Ishikawa (cell line): ENCODE data around the gene SERTAD2.

Experiments
- CEBPB ChIP-seq: IDR thresholded peaks from 2 replicates; pipeline ENCODE4 v1.6.1; 2012
- CREB1 ChIP-seq: IDR thresholded peaks from 2 replicates; pipeline ENCODE4 v1.6.1; 2012; ENCODE audit warnings: low read depth
- EGR1 ChIP-seq: IDR thresholded peaks from 2 replicates; pipeline ENCODE4 v1.6.1; 2012
- EP300 ChIP-seq: IDR thresholded peaks from 2 replicates; pipeline ENCODE4 v1.6.1; 2012; ENCODE audit warnings: borderline replicate concordance
- FOXM1 ChIP-seq: IDR thresholded peaks from 2 replicates; pipeline ENCODE4 v1.6.1; 2012; ENCODE audit warnings: low read depth, borderline replicate concordance
- RAD21 ChIP-seq: IDR thresholded peaks from 2 replicates; pipeline ENCODE4 v1.6.1; 2012; ENCODE audit warnings: low read depth
- REST ChIP-seq: IDR thresholded peaks from 2 replicates; pipeline ENCODE4 v1.6.1; 2012; ENCODE audit warnings: low read depth, mild to moderate bottlenecking
- TAF1 ChIP-seq: IDR thresholded peaks from 2 replicates; pipeline ENCODE4 v1.6.1; 2012; ENCODE audit warnings: low read depth, mild to moderate bottlenecking
- TEAD4 ChIP-seq: IDR thresholded peaks from 2 replicates; pipeline ENCODE4 v1.6.1; 2012
- YY1 ChIP-seq: IDR thresholded peaks from 2 replicates; pipeline ENCODE4 v1.6.1; 2012; ENCODE audit warnings: low read depth
- ZBTB7A ChIP-seq: IDR thresholded peaks from 2 replicates; pipeline ENCODE4 v1.6.1; 2012; ENCODE audit warnings: low read depth
- TF ChIP-seq, protein P1 (sequence below): IDR thresholded peaks from 2 replicates; pipeline ENCODE4 v1.6.1; 2012
- TF ChIP-seq, protein P2 (sequence below): IDR thresholded peaks from 2 replicates; pipeline ENCODE4 v1.6.1; 2012

- no peak for TF ChIP-seq TEAD4
- TF ChIP-seq EP300 = no peak
- TF ChIP-seq, protein P1, sequence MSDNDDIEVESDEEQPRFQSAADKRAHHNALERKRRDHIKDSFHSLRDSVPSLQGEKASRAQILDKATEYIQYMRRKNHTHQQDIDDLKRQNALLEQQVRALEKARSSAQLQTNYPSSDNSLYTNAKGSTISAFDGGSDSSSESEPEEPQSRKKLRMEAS = no peak
- no peak for TF ChIP-seq REST
- TF ChIP-seq RAD21 = no peak
- TF ChIP-seq CREB1 = no peak
- TF ChIP-seq TAF1 = no peak
- TF ChIP-seq, protein P2, sequence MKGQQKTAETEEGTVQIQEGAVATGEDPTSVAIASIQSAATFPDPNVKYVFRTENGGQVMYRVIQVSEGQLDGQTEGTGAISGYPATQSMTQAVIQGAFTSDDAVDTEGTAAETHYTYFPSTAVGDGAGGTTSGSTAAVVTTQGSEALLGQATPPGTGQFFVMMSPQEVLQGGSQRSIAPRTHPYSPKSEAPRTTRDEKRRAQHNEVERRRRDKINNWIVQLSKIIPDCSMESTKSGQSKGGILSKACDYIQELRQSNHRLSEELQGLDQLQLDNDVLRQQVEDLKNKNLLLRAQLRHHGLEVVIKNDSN = no peak
- no peak for TF ChIP-seq CEBPB
- no peak for TF ChIP-seq EGR1
- TF ChIP-seq YY1 = no peak
- no peak for TF ChIP-seq FOXM1
- TF ChIP-seq ZBTB7A = no peak
Measured at GRCh38 chr2:64605991-64606478, 47.7 kb downstream of the SERTAD2 start.
